ENCODE results near the gene PMEL.
"Not testable (repeated sequence)": the region's sequence is repeated elsewhere in the genome, so short reads cannot be mapped to it uniquely, and the experiment has no call there.

Gene PMEL

DNA sequence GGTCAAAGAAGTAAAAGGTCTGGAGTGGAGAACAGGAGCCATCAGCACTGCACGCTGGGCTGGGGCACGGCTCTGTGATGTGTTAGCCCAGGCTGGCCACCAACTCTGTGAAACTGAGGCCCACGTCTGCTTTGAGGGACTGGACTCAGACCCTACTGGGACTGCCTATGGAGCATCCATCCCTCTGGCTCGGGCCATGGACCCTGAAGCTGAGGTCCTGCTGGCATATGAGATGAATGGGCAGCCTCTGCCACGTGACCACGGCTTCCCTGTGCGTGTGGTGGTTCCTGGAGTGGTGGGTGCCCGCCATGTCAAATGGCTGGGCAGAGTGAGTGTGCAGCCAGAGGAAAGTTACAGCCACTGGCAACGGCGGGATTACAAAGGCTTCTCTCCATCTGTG lies 38.4 kb upstream of the PMEL start:
- DNase-seq (ENCODE audit: extremely low read depth, low read depth): no peak
- no peak for TF ChIP-seq CTCF (IDR thresholded peaks at IDR 0.05; ENCODE audit: low read depth, low read length, missing control alignments)

DNA sequence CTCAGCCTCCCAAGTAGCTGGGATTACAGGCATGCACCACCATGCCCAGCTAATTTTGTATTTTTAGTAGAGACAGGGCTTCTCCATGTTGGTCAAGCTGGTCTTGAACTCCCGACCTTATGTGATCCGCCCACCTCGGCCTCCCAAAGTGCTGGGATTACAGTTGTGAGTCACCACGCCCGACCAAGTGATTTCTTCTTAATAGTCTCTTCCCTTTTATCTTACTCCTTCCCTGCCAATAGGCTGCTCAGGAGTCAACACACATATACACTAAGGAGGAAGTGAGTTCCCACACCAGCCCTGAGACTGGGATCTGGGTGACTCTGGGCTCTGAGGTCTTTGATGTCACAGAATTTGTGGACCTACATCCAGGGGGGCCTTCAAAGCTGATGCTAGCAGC lies 37.5 kb upstream of the PMEL start:
- not testable (repeated sequence) for H3K4me3 ChIP-seq (replicated peaks; ENCODE audit: low read depth, low read length); DNase-seq (ENCODE audit: extremely low read depth, low read depth)

More for the DNA sequence above, 38.4 kb upstream of the PMEL start:
- H3K4me3 ChIP-seq (replicated peaks; ENCODE audit: low read depth, low read length): no peak overlapping the region

GRCh38 chr12:56001487-56002100 lies 35.8 kb upstream of the PMEL start:
- TF ChIP-seq CTCF (IDR thresholded peaks at IDR 0.05; ENCODE audit: low read depth, low read length, missing control alignments): no peak
- no peak overlapping the region for H3K4me3 ChIP-seq (replicated peaks; ENCODE audit: low read depth, low read length)
- DNase-seq (ENCODE audit: extremely low read depth, low read depth): no peak

GRCh38 chr12:55999999-56000540 lies 34.2 kb upstream of the PMEL start:
- H3K4me3 ChIP-seq (replicated peaks; ENCODE audit: low read depth, low read length); DNase-seq (ENCODE audit: extremely low read depth, low read depth): not testable (repeated sequence)

DNA sequence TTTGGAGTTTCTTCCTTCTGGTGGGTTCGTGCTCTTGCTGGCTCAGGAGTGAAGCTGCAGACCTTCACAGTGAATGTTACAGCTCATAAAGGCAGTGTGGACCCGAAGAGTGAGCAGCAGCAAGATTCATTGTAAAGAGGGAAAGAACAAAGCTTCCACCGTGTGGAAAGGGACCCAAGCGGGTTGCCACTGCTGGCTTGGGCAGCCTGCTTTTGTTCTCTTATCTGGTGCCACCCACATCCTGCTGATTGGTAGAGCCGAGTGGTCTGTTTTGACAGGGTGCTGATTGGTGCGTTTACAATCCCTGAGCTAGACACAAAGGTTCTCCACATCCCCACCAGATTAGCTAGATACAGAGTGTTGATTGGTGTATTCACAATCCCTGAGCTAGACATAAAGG lies 33.7 kb upstream of the PMEL start:
- not testable (repeated sequence) for DNase-seq (ENCODE audit: extremely low read depth, low read depth); H3K4me3 ChIP-seq (replicated peaks; ENCODE audit: low read depth, low read length)

GRCh38 chr12:55997535-55997859 lies 31.7 kb upstream of the PMEL start:
- no peak for DNase-seq (ENCODE audit: extremely low read depth, low read depth)
- peak overlapping the region; percentile 81 for H3K4me3 ChIP-seq (replicated peaks; ENCODE audit: low read depth, low read length)

GRCh38 chr12:55996715-55997534 lies 31.1 kb upstream of the PMEL start, which contains the start of gene SUOX:
TSS of gene SUOX (plus strand) at chr12:55997276. CDS start at chr12:56002222, 4,946 bp downstream.
- TF ChIP-seq CTCF (IDR thresholded peaks at IDR 0.05; ENCODE audit: low read depth, low read length, missing control alignments): no peak
- peak; percentile 91 for DNase-seq (ENCODE audit: extremely low read depth, low read depth)
- H3K4me3 ChIP-seq (replicated peaks; ENCODE audit: low read depth, low read length): peak within 1 kb of the TSS; percentile 81

More at GRCh38 chr12:55997535-55997859, 31.7 kb upstream of the PMEL start:
- no peak for TF ChIP-seq CTCF (IDR thresholded peaks at IDR 0.05; ENCODE audit: low read depth, low read length, missing control alignments)

DNA sequence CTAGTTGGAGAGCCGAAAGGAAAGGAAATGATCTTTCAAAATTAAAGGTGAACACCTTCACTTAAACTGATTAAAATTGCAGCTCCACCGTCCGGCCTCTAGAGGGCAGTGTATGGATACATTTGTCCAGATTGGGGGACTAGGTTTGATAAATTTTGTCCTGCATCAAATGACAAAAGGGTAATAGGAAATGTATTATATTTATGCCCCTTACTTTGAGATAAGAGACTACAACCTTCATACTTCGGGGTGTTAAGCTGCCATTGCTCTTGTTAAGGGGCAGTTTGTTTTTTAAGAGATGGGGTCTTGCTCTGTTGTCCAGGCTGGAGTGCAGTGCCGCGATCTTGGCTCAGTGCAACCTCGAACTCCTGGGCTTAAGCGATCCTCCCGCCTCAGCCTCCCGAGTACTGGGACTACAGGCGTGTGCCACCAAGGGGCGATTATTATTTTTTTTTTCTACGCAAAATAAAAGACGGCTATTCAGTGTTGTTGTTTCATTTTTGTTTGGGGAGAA lies 30.4 kb upstream of the PMEL start:
- peak; percentile 82 for TF ChIP-seq CTCF (IDR thresholded peaks at IDR 0.05; ENCODE audit: low read depth, low read length, missing control alignments)
- DNase-seq (ENCODE audit: extremely low read depth, low read depth): peak; percentile 40
- peak overlapping the region; percentile 81 for H3K4me3 ChIP-seq (replicated peaks; ENCODE audit: low read depth, low read length)
